ENCODE measurements around the gene GPR4.

DNA sequence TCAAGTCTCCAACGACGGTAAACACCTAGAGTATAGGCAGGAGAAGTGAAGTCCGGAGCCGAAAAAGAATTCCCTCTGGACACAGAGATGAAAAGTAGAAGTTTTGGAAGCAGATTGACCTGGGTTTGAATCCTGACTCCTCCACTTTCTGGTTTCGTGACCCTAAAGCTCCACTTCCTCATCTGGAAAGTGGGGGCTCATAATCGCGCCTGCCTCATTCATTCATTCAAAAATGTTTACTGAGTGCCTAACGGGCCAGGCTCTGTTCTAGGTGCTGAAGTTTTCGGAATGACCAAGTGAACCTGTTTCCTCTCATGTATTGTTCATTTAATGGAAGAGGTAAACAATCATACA is 44.3 kb upstream of the GPR4 start:
- TF ChIP-seq CTCF (conservative IDR thresholded peaks at IDR 0.05; ENCODE audit: low read depth, low read length): no peak
- TF ChIP-seq NFE2L2 (IDR thresholded peaks at IDR 0.05; ENCODE audit: low read depth, low read length): no peak
- no peak for TF ChIP-seq POLR2A (IDR thresholded peaks at IDR 0.05; ENCODE audit: low read depth, low read length)
- no peak for TF ChIP-seq RAD21 (IDR thresholded peaks at IDR 0.05; ENCODE audit: low read length)
- TF ChIP-seq MAZ (IDR thresholded peaks at IDR 0.05; ENCODE audit: borderline replicate concordance, low read depth, low read length): no peak
- TF ChIP-seq, protein P1, sequence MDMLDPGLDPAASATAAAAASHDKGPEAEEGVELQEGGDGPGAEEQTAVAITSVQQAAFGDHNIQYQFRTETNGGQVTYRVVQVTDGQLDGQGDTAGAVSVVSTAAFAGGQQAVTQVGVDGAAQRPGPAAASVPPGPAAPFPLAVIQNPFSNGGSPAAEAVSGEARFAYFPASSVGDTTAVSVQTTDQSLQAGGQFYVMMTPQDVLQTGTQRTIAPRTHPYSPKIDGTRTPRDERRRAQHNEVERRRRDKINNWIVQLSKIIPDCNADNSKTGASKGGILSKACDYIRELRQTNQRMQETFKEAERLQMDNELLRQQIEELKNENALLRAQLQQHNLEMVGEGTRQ (IDR thresholded peaks at IDR 0.05; ENCODE audit: low read depth, low read length): no peak
- no peak for TF ChIP-seq ELK1 (IDR thresholded peaks at IDR 0.05; ENCODE audit: borderline replicate concordance, low read depth, low read length)
- no peak for TF ChIP-seq RCOR1 (IDR thresholded peaks at IDR 0.05; ENCODE audit: insufficient replicate concordance, low read length)
- TF ChIP-seq MAFK (IDR thresholded peaks at IDR 0.05; ENCODE audit: low read depth, low read length): no peak
- no peak for TF ChIP-seq RFX5 (IDR thresholded peaks at IDR 0.05; ENCODE audit: low read depth, low read length)
- no peak for TF ChIP-seq SMC3 (IDR thresholded peaks at IDR 0.05; ENCODE audit: low read depth, low read length)
